GM12865 (cell line): Measurements from ENCODE around the gene AKR1D1.
A peak's percentile ranks its signal among the peaks of the same experiment; 100 is the strongest.

Experiments
- DNase-seq: peaks from one replicate; pipeline ENCODE4 v3.0.0; 2010; ENCODE audit warnings: low read depth
- H3K4me3 ChIP-seq: 2 replicates; pipeline ENCODE4 v1.5.1; 2011; ENCODE audit warnings: mild to moderate bottlenecking, low read depth, low read length, control low read depth
- TF ChIP-seq, protein P1 (sequence below): IDR thresholded peaks from 2 replicates; pipeline ENCODE4 v1.5.1; 2011; ENCODE audit warnings: low read length, control low read depth, low read depth, inconsistent platforms; ENCODE audit not compliant: insufficient read depth; ENCODE audit errors: missing control alignments

The AKR1D1 gene, protein sequence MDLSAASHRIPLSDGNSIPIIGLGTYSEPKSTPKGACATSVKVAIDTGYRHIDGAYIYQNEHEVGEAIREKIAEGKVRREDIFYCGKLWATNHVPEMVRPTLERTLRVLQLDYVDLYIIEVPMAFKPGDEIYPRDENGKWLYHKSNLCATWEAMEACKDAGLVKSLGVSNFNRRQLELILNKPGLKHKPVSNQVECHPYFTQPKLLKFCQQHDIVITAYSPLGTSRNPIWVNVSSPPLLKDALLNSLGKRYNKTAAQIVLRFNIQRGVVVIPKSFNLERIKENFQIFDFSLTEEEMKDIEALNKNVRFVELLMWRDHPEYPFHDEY

DNA sequence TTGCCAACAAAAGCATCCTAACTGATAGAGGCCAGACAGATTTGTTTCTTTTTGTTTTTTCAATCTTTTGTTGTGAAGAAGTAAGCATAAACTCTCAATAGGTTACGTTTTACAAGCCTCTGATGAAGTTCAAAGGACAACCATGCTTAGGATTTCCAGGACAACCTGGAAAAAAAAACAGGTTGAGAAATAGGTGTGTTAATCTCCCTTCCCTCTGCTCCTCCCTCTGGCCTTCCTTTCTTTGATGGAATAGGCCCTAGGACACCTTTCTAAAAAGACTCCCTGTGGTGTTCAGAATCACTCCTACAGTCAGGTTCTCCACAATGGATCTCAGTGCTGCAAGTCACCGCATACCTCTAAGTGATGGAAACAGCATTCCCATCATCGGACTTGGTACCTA lies at the start of gene AKR1D1:
AKR1D1 (plus strand) TSS at position 264 of the 400 bp plus-strand sequence; CDS start at position 324, 60 bp downstream.
- DNase-seq = no peak
- no peak within 1 kb of the TSS for H3K4me3 ChIP-seq
- TF ChIP-seq, protein P1, sequence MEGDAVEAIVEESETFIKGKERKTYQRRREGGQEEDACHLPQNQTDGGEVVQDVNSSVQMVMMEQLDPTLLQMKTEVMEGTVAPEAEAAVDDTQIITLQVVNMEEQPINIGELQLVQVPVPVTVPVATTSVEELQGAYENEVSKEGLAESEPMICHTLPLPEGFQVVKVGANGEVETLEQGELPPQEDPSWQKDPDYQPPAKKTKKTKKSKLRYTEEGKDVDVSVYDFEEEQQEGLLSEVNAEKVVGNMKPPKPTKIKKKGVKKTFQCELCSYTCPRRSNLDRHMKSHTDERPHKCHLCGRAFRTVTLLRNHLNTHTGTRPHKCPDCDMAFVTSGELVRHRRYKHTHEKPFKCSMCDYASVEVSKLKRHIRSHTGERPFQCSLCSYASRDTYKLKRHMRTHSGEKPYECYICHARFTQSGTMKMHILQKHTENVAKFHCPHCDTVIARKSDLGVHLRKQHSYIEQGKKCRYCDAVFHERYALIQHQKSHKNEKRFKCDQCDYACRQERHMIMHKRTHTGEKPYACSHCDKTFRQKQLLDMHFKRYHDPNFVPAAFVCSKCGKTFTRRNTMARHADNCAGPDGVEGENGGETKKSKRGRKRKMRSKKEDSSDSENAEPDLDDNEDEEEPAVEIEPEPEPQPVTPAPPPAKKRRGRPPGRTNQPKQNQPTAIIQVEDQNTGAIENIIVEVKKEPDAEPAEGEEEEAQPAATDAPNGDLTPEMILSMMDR = no peak

DNA sequence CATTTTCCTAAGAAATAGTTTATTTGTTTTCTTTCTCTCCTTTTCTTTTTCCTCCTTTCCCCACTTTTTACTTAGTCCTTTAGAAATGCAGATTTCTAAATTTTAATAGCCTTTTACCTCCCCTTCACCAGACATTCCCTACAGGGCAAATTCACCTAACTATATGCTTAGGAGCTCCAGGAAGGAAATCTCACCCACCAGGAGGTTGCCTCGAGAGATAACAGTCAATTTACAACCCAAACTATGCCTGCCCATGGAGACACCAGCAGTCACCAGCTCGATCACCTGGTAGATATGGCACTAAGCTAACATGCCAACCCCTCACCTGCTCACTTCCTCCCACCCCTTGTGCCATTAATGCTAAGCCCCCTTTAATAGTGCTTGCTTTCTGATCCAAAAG lies 49.2 kb upstream of the AKR1D1 start:
- TF ChIP-seq, protein P1 = no peak
- no peak overlapping the region for H3K4me3 ChIP-seq
- no peak for DNase-seq

DNA sequence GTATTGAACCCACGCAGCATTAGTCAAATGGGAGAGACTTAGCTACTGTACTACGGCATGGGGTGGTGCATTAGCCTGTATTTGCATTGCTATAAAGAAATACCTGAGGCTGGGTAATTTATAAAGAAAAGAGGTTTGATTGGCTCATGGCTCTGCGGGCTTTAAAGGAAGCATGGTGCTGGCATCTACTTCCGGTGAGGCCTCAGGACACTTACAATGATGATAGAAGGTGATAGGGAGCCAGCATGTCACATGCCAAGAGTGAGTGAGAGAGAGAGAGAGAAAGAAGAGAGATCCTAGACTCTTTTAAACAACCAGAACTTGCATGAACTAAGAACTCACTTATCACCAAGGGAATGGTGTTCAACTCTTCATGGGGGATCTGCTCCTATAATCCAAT lies 47.1 kb upstream of the AKR1D1 start:
- DNase-seq = no peak
- H3K4me3 ChIP-seq = no peak overlapping the region
- TF ChIP-seq, protein P1 = no peak

DNA sequence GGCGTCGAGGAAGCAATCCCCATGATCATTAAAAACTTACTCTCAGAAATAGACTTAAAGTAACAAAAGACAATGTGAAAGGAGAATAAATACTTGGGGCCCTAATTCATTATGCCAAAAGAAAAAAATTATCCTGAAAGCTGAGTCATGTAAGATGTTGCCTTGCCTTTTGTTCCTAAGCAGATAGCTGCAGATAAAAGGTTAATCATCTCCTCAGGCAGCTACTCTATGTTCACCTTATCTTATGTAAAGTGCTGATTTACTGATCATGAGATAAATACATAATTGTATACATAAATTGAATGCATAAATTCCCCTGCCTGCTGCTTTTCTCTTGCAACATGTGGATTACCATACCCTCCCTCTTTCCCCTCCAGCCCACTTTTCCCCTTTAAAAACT lies 46.3 kb upstream of the AKR1D1 start:
- TF ChIP-seq, protein P1 = no peak
- DNase-seq = no peak
- no peak overlapping the region for H3K4me3 ChIP-seq

DNA sequence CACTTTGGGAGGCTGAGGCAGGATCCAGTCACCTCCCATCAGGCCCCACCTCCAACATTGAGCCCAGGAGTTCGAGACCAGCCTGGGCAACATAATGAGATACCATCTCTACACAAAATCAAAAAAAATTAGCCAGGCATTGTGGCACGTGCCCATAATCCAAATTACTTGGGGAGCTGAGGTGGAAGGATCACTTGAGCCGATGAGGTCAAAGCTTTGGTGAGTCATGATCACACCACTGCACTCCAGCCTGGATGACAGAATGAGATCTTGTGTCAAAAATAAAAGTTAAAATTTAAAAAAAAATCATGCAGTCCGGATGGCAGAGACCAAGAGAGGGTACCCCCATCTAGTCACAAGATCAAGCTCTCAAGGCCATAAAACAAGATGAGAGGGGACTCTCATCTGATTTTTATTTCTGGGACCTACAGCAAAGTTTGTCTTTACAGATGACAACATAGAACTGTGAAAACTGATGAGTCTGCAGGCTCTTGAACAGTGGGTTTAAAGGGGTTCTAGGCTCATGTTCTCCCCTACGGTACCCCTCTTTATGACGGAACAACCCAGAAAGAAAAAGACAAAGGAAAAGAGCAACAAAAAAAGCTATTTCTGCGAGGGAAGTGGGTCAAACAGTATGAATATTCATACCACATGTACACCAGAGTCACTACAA lies 45.4 kb upstream of the AKR1D1 start:
- TF ChIP-seq, protein P1 = no peak
- H3K4me3 ChIP-seq = no peak overlapping the region
- DNase-seq = no peak

DNA sequence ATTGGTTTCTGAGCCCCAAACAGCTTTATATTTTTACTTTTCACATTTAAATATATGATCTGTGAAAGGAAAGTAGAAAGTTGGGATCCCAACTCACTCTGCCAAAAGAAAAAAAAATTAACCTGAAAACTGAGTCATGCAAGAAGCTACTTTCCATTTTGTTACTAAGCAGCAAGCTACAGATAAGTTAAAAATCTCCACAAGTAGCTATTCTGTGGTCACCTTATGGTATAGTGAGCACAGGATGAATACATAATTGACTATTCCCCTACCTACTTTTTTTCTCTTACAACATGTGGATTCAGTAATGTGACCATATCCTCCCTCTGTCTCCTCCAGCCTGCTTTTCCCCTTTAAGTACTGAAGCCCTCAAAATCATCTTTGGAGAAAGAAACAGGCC lies 44.1 kb upstream of the AKR1D1 start:
- DNase-seq = peak; percentile 45
- TF ChIP-seq, protein P1 = no peak
- H3K4me3 ChIP-seq = no peak overlapping the region
